A549 (cell line): ENCODE data around the gene PTPN9.

Experiments
- BCL3 ChIP-seq: fragments of >200 bp; sonication (Bioruptor Twin); formaldehyde crosslinking; IDR thresholded peaks from 3 replicates; pipeline ENCODE4 v1.6.1; 2016
- CBX8 ChIP-seq: fragments of 200-600 bp; sonication (generic); IDR thresholded peaks from 2 replicates; pipeline ENCODE4 v1.6.1; 2016
- CHD2 ChIP-seq: fragments of 150-350 bp; IDR thresholded peaks from 2 replicates; pipeline ENCODE4 v1.6.1; 2014; ENCODE audit warnings: low read length; ENCODE audit not compliant: partially characterized antibody
- EP300 ChIP-seq, 2 experiments: fragments of >200 bp; sonication (Bioruptor Twin); formaldehyde crosslinking; IDR thresholded peaks; 2 replicates in 1 of 2; 3 replicates in 1 of 2; pipeline ENCODE4 v1.6.1; 2016 to 2017
- JUNB ChIP-seq: fragments of >200 bp; sonication (Bioruptor Twin); formaldehyde crosslinking; IDR thresholded peaks from 2 replicates; pipeline ENCODE4 v1.6.1; 2016
- MAZ ChIP-seq: fragments of 150-350 bp; IDR thresholded peaks from 2 replicates; pipeline ENCODE4 v1.6.1; 2014; ENCODE audit warnings: antibody characterized with exemption, low read depth, low read length, borderline replicate concordance
- NFE2L2 ChIP-seq: fragments of 150-350 bp; conservative IDR thresholded peaks from 2 replicates; pipeline ENCODE4 v1.6.1; 2014; ENCODE audit warnings: low read length
- PBX3 ChIP-seq: IDR thresholded peaks from 2 replicates; pipeline ENCODE4 v1.6.1; 2012
- POLR2A ChIP-seq: IDR thresholded peaks from 2 replicates; pipeline ENCODE4 v1.6.1; 2012; ENCODE audit warnings: mild to moderate bottlenecking, low read length
- POLR2AphosphoS2 ChIP-seq: conservative IDR thresholded peaks from 2 replicates; pipeline ENCODE4 v1.6.1; 2012; ENCODE audit warnings: low read length, improper control_type of control experiment, inconsistent platforms
- RARB ChIP-seq: fragments of 250-450 bp; sonication (Bioruptor Pico); IDR thresholded peaks from 2 replicates; pipeline ENCODE4 v1.8.0; 2021; ENCODE audit warnings: mild to moderate bottlenecking, moderate library complexity
- TP53 ChIP-seq: fragments of 250-450 bp; sonication (Bioruptor Pico); IDR thresholded peaks from 2 replicates; pipeline ENCODE4 v1.5.0; 2021; ENCODE audit warnings: mild to moderate bottlenecking, moderate library complexity
- TF ChIP-seq, protein P1 (sequence below): fragments of >200 bp; sonication (Bioruptor Twin); formaldehyde crosslinking; IDR thresholded peaks from 3 replicates; pipeline ENCODE4 v1.5.1; 2016

GRCh38 chr15:75420698-75421097 is 158.4 kb downstream of the PTPN9 start:
- TF ChIP-seq JUNB (no peak), POLR2AphosphoS2 (no peak), RARB (CRISPR knock-in tag) (no peak), CBX8 (no peak), NFE2L2 (no peak), BCL3 (no peak), POLR2A (no peak), PBX3 (no peak), EP300 (IDR thresholded peaks at IDR 0.05) (no peak), MAZ (no peak), CHD2 (no peak), TP53 (CRISPR knock-in tag) (no peak)
- TF ChIP-seq, protein P1, sequence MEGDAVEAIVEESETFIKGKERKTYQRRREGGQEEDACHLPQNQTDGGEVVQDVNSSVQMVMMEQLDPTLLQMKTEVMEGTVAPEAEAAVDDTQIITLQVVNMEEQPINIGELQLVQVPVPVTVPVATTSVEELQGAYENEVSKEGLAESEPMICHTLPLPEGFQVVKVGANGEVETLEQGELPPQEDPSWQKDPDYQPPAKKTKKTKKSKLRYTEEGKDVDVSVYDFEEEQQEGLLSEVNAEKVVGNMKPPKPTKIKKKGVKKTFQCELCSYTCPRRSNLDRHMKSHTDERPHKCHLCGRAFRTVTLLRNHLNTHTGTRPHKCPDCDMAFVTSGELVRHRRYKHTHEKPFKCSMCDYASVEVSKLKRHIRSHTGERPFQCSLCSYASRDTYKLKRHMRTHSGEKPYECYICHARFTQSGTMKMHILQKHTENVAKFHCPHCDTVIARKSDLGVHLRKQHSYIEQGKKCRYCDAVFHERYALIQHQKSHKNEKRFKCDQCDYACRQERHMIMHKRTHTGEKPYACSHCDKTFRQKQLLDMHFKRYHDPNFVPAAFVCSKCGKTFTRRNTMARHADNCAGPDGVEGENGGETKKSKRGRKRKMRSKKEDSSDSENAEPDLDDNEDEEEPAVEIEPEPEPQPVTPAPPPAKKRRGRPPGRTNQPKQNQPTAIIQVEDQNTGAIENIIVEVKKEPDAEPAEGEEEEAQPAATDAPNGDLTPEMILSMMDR, result no peak
